Stomach (tissue), 4 donors: ENCODE measurements around the gene OVOL2.

Experiments
- CTCF ChIP-seq, 7 experiments: fragments of 450-650 bp in 4 of 7; fragments of 200-600 bp in 3 of 7; sonication (generic) in 3 of 7; IDR thresholded peaks; one replicate each; pipeline ENCODE4 v1.5.1; 2016 to 2019; ENCODE audit warnings: antibody characterized with exemption in 7 of 7, control low read depth in 2 of 7, mild to moderate bottlenecking in 1 of 7
- POLR2A ChIP-seq, 4 donors: fragments of 450-650 bp; IDR thresholded peaks; one replicate each; pipeline ENCODE4 v1.6.1; 2016; ENCODE audit warnings: antibody characterized with exemption in 4 of 4, control low read depth in 2 of 4, mild to moderate bottlenecking in 1 of 4, moderate library complexity in 1 of 4

- TF ChIP-seq POLR2A (IDR thresholded peaks at IDR 0.05), result no peak
- TF ChIP-seq CTCF (IDR thresholded peaks at IDR 0.05), result no peak
These were observed 25.7 kb downstream of the OVOL2 start for GRCh38 chr20:18031888-18032509.
